AML-193 (cell line): ENCODE measurements around the gene KLHDC8A.
"Not testable (repeated sequence)": the region's sequence is repeated elsewhere in the genome, so short reads cannot be mapped to it uniquely, and the experiment has no call there.

Experiments used
- DNase-seq, 2 experiments: peaks; one replicate each; lab custom pipeline; 2025; lab: John Stamatoyannopoulos, UW

Gene KLHDC8A

DNA sequence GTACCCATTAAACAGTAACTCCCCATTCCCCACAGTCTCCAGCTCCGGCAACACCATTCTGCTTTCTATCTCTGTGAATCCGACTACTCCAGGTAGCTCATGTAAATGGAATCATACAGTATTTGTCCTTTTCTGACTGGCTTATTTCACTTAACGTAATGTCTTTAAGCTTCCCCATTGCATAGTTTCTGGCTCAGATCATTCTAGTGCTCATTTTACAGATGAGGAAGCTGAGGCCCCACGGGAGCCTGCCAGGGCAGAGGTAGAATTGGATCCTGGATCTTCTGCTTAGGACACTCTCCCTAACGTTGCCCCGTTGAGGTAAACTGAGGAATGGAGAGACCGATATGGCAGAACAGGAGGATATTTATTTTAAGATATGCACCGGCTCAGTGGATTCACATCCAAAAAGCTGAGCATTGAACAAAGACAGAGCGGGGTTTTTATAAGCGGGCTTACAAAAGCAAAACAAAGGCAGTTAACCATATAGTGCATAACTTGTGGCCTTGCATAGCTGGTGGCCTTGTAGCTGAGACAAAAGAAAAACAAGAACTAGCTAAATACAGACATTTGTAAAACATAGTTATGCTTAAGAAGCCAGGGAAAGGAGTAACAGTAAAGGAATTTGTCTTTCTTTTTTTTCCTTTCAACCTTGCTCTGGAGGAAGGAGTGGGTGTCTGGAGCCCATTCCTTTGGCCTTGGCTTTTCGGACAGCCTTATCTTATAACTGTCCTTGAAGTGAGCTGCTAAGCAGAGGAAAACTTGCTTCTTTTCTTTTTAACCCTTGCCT is 15.3 kb upstream of the KLHDC8A start:
- DNase-seq = no peak

DNA sequence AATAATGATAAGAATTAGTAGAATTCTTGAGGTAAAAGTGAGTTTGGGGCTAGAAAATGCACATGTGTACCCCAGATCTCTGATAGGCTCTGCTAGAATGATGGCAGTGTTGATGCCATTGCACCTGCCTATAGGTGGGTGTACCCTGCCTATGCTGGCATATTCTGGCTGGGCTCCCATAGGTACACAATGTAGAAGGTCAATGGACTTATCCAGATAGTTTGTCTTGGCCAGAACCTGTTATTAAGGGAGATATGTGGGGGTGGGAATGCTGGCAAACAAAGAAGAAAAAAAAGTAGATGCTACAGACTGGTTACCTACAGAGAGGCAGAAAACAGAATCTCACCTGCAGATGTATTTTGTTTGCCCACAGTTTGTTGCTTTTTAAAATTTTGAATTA is 14.1 kb upstream of the KLHDC8A start:
- no peak for DNase-seq

DNA sequence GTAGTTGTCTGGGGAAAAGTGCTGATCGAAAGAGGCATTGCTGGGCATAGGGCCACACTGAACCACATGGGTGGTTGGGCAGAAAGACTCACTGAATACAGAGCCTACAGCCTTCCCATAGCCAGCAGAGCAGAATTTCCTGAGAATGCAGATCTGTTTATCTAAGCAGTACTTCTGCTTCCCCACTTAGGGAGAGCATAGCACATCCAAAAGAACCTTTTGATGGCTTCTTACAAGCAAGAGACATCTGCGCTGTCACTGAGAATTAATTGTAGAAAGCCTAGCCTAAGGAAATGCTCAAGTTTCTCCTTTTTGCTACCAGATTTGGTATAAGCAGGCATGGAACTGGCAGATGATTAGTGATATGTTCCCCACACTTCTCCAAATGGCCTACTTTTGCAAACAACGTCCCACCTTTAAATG is 13.0 kb upstream of the KLHDC8A start:
- DNase-seq = no peak

DNA sequence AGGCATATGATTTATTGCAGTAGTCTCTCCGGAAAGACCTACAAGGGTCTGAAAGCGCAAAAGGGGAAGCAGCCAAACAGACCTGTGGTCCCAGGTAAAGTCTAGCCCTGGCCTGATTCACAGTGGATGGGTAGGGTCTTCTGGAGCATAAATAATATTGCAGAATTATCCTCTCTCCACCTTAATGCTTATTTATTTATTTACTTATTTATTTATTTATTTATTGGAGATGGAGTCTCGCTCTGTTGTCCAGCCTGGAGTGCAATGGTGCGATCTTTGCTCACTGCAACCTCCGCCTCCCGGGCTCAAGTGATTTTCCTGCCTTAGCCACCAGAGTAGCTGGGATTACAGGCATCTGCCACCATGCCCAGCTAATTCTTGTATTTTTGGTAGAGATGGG is 11.8 kb upstream of the KLHDC8A start:
- no peak for DNase-seq

DNA sequence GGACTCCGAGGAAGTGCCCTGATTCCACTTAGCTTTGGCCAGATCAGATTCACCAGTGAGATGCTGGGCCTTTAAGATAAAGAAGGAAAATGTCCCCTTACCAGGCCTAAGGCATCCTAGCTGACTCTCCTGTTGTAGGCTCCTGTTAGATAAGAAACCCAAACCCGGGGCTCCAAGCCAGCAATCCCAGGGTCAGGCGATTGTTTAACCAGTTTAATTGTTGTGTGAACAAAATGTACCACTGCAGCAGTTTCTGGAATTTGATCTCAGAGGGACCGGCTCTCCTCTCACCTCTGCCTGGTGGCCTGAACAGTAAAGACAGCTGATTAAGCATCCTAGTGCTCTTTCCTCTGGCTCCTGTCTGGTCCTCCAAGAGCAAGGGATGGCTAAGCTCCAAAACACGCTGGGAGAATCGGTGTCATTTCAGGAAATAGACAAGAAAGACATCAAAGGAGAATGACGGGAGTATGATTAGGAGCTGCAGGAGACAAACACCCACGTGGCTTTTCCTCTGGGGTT is 9.3 kb upstream of the KLHDC8A start:
- DNase-seq = no peak

DNA sequence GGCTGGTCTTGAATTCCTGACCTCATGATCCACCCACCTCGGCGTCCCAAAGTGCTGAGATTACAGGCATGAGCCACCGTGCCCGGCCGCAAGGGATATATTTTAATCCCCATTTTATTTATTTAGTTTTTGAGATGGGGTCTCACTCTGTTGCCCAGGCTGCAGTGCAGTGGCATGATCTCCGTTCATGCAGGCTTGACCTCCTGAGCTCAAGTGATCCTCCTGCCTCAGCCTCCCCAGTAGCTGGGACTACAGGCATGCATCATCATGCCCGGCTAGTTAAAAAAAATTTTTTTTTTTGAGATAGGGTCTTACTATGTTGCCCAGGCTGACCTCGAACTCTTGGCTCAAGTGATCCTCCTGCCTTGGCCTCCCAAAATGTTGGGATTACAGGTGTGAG is 8.4 kb upstream of the KLHDC8A start:
- DNase-seq = not testable (repeated sequence)

DNA sequence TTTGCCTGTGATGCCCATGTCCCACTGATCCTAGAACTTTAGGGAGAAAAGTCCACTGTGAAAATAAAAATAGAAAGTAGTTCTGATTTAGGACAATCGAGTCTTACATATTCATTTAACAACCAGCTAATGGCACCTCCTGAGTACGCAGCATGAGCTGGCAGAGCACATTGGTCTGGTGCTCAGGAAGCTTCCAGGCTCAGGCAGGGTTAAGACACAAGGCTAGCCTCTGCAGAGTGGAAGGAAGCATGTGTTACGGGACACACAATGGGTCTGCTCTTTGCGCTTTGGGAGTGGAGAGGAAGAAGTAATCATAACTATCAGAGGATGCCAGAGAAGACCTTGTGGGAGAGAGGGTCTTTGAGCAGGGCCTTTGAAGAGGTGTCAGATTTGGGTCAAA is 4.2 kb upstream of the KLHDC8A start:
- DNase-seq = no peak

DNA sequence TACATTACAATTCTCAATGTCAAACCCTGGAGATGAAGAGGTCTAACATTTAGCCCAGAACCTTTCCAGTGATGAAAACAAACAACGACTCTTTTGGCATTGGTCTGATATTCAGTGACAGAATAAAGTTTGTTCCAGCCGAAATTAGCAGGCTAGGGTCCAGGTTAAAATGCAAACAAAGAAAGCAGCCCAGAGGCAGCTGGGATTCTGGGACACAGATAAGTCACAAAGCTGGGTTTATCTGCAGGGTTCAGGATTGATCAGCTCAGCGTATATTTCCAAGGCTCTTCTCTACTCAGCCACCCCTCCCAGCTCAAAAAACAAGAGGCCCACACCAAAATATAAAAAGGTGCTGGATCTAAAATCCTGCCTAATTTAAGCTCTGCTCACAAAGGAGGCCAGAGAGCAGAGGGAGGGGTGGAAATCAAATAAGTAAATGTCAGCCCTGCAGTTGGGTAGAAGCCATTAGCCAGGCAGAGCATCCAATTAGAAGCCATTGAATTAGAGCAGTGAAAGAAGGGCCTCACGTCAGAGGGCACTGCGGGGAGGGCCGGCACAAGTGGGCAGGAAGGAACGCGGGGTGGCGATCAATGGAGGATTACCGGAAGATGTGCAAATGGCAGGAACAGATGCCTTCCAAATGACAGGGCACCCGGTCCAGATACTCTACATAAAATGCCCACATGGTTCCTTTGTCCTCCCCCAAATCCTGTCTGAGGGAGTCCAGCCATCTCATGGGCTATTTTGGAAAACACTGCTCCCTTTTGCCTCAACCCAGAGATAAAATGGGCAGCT is 3.2 kb upstream of the KLHDC8A start:
- no peak for DNase-seq

DNA sequence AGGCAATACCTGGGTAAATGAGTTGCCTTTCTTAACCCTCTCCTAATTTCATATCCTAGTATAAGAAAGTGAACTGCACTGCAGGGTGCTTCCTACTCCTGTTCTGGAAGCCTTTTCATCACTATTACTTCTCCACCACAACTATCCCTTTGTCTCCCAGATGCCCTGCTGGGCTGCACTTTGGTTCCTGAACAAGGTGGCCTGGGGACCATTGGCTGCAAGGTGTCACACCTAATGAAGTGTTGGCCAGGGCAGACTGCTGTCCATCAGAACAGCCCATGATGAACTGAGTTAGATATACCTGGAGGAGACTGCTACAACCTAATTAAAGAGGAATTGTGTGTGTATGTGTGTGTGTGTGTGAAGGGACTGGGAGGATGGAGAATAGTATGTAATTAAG is 1.9 kb upstream of the KLHDC8A start:
- no peak for DNase-seq

DNA sequence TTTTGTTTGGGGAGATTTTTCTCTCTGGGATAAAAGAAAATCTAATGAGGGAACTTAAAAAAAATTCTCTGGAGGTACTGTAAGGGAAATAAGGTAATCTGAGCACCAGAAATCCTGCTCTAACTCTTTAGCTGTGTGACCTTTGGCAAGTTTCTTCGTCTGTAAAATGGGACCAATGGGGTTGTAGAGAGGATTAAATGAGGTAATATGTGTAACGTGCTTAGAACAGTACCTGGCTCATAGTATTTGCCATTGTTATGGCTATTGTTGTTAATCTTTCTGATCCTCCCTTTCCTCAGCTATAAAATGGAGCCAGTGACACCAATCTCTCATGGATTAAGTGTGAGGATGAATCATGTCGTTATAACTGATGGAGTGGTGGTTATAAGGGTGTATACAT is 845 bp upstream of the KLHDC8A start:
- no peak for DNase-seq

DNA sequence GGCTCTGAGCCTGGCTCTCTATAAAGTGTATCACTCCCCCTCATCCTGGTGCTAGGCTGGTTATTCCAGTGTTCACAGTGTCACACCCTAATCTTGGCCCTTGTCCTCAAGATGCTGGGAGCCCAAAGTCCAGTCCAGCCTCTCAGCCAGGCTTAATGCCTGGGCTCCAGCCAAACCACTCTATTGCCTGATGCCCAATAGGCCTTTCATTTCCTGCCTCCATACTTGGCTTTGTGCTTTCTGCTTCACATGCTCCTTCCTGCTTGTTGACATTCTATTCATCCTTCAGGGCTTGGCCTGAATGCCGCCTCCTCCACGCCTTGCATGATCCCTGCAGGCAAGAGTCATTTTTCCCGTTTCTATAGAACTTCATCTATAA is 1.7 kb downstream of the KLHDC8A start:
- DNase-seq = no peak

DNA sequence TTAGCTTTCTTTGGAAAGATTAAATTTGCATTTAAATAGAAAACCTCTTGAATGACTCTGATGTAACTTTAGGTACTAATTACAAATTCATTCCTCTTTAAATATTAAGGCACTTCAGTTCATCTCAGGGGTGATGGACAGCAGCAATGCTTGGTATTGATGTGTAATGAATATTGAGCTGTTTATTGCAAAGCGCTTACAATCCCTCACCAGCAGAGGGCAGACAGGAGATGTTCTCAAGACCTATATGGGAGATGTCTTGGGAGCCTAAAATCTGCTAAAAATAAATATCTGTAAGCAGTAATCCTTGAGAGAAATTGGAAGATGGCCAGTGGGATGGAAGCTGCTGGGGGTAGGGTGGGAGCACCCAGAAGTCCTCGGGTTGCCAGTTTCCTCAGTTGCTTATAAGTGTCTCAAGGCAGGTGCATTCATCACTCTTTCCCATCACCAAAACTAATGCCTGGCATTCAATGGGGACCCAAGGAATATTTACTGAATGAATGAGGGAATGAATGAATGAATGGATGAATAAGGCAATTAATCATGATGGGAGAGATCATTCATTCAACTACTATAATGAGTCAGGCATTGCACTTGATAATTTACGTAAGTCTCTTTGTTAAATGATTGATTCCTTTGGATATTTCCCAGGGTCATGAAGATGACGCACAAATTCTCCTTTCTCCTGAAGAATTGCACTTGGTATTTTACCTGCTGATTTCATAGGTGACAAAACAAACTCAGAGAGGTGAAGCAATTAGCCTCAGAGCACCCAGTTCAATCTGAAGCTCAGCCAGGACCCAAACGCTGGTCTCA is 2.3 kb downstream of the KLHDC8A start:
- peak; percentile 48 to 55 for DNase-seq

DNA sequence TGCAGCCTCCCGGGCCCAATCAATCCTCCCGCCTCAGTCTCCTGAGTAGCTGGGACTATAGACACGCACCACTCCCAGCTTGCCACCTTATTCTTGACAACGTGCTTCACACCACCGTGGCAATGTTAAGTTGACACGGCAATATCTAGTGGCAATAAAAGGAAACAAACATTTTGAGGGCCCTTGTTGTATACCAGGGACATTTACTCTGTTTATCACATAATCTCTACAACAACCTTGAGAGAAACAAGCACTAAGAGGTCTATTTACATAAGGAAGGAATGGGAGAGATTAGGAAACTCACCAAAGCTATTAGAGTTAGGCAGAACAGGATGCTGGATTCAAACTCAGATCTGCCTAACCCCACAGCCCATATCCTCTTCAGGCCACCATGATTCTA is 3.1 kb downstream of the KLHDC8A start:
- DNase-seq = no peak

DNA sequence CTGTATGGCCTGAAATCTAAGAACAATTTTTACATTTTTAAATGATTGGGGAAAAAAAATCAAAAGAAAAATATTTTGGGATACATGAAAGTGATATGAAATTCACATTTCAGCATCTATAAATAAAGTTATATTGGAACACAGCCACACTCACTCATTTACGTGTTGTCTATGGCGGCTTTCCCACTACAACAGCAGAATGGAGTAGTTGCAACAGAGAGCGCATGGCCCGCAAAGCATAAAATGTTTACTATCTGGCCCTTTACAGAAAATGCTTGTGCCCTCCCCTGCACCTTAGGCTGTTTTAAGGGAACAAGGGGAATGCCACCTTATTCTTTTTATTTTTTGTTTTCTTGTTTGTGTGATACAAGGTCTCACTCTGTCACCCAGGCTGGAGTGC is 3.5 kb downstream of the KLHDC8A start:
- DNase-seq = no peak

DNA sequence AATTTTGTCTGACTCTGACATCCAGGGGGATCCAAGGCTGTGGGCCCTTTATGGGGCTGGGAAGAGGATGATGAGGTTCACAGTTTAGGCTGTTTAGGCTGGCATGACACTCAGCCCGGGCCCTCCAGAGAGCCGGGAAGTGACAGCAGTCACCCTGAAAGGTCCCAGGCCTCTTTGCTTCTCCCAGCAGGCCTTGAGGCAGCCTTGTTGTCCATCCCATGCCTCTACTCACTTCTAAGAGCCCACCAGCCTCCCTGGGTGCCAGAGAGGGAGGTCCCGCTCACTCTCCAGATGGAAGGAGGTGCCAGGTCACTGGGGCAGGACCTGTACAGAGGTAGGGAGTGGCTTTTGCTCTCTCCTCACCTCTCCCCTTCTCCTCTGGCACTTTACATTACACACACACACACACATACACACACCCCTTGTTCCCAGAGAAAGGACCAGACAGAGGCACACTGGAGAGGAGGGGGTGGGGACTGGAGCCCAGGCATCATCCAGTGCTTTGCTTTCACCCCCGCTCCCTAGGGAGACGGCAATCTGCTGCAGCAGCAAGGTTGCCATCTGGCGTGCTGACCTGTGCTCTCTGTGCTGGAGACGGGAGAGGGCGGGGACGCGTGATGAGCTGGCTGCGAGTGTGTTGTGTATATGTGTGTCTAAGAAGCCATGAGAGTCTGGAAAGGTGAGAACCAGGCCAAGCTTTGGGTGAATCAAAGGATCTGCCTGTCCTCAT is 4.6 kb downstream of the KLHDC8A start:
- DNase-seq = no peak

DNA sequence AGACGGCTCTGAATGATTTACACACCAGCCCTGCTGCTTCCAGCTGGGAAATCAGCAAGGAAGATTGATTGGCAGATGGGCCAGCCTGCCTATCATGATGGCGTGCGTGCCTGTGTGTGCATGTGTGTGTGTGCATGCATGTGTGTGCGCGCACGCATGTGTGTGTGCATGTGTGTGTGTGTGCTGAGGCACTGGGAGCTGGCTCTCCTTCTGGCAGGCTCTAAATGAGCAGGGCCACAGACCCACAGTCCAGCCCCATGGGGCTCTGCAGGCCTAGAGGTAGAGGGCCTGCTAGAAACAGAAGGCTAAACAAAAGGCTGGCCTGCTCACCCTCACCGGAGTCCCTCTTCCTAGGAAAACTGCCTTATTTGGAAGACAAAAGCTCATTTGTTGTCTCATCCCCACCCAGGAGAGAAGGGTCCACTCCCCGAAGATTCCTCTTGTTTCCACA is 6.0 kb downstream of the KLHDC8A start:
- no peak for DNase-seq

DNA sequence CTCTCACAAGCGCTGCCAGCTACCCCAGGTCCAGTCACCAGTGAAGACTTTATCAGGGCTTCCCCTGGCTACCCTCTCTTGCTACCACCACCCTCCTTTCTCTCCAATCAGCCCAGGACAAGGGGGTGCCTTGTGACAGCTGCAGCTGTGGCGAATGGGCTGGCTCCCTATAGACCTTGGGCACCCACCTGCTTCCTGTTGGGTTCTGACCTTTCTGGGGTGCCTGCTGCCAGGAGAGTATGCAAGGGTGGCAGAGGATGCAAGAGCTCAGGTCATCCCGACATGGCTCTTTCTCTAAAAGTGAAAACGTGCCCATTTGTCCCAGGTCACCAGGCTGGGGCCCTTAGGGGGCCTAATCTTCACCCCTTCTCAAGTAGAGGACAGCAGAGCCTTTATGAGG is 6.6 kb downstream of the KLHDC8A start:
- no peak for DNase-seq

DNA sequence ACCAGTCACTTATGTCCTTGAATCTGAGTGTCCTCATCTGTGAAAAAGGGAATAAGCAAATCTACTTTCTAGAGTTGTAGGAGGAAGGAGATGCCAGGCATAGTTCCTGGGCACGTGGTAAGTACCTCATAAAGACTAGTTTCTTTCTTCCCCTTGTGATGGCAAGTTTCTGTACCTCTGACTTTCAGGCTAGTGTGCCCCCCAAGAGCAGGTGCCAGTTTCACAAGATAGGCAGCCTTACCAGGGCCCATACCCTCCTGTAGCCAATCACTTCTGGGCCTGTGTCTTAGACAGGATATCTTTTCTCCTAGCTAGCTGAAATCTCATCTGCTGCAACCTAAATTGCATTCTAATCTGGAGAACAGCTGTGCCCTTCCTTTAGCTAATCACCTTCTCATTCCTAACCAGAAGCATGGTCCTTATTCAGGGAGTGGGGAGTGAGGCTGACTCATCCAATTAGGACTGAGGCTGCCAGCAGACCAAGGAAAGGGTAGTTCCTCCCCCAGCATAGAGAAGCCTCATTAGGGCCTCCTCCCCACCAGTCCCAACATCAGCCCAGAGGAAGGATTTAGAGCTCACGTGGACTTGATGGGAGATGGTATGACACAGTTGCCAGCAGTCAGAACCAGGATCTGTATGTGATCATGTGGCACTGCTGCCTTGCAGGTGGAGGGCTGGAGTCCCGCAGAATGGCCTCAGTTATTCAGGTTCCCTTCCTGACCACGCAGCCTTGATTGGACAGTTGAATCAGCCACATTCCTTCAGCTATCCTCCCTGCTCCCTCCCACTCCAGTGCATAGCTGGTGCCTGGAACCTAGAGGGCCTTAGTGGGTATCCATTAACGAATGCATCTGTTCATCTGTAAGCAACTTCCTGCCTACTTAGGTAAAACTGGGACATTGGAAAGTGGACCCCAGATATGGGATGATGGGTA is 7.9 kb downstream of the KLHDC8A start:
- no peak for DNase-seq

DNA sequence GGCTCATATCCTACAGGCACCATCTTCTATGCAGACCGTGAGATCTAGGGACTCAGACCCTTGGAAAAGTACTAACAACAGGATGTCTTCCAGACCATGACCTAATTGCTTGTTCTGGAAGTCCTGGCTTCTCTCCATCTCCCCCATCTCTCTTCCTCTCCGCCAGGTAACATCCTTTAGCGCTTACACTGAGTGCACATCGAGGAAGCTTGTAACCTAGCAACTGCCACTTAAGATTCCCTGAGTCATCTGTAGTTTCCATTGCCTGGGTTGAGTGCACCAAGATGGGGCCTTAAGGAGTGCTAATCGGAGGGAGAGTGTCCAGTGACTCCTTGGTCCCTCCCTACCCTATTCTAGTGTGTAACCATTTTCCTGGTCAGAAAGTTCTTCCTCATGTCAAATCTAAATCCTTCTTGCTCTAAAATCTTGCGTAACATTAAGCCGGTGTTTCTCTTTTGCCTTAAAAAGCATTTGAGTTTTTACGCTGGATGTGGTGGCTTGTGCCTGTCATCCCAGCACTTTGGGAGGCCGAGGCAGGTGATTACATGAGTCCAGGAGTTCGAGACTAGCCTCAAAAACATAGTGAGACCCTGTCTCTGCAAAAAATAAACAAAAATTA is 9.7 kb downstream of the KLHDC8A start:
- DNase-seq = no peak

DNA sequence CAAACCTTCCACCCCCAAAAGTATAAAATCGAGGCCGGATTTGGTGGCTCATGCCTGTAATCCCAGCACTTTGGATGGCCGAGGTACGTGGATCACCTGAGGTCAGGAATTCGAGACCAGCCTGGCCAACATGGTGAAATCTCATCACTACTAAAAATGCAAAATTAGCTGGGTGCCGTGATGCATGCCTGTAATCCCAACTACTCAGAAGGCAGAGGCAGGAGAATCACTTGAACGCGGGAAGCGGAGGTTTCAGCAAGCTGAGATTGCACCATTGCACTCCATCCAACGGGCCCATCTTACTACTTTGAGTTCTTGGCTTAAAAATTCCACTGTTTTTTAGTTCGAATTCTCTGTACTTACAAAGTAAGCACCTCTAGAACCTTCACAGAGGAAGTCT is 11.0 kb downstream of the KLHDC8A start:
- DNase-seq = no peak
